Choroid plexus epithelial cell (primary cell): ENCODE data around the gene NLRP1.
A peak's percentile ranks its signal among the peaks of the same experiment; 100 is the strongest.

ENCODE experiments used
- DNase-seq: peaks from one replicate; pipeline ENCODE4 v3.0.0-alpha.2; 2010; ENCODE audit warnings: low read depth
- H3K4me3 ChIP-seq: 2 replicates; pipeline ENCODE4 v1.5.1; 2011; ENCODE audit warnings: low read depth, mild to moderate bottlenecking, control low read depth, low read length, moderate library complexity
- TF ChIP-seq, protein P1 (sequence below): conservative IDR thresholded peaks from 2 replicates; pipeline ENCODE4 v1.5.1; 2011; ENCODE audit warnings: low read depth, mild to moderate bottlenecking, control low read depth, inconsistent platforms, low read length, moderate library complexity

Gene NLRP1

DNA sequence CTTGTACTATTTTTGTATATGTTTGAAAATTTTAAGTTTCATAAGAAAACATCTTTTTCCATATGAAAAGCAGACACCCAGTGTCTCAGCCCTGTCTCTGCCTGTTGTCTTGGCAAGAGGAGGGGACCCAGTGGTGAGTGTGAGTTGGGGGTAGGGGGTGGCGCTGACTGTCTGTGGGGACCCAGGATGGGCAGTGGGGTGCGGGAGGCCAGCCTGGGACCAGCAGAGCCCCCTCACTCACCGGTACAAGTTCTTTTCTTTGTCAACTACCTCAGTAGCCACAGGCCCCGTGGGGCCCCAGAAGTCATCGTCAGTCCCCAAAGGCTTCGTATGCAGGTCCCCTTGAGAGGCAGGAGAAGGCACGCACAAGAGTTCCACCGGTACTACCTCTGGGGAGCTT lies 51.7 kb downstream of the NLRP1 start:
- TF ChIP-seq, protein P1, sequence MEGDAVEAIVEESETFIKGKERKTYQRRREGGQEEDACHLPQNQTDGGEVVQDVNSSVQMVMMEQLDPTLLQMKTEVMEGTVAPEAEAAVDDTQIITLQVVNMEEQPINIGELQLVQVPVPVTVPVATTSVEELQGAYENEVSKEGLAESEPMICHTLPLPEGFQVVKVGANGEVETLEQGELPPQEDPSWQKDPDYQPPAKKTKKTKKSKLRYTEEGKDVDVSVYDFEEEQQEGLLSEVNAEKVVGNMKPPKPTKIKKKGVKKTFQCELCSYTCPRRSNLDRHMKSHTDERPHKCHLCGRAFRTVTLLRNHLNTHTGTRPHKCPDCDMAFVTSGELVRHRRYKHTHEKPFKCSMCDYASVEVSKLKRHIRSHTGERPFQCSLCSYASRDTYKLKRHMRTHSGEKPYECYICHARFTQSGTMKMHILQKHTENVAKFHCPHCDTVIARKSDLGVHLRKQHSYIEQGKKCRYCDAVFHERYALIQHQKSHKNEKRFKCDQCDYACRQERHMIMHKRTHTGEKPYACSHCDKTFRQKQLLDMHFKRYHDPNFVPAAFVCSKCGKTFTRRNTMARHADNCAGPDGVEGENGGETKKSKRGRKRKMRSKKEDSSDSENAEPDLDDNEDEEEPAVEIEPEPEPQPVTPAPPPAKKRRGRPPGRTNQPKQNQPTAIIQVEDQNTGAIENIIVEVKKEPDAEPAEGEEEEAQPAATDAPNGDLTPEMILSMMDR = no peak
- no peak overlapping the region for H3K4me3 ChIP-seq

GRCh38 chr17:5531085-5531418 lies 53.3 kb downstream of the NLRP1 start:
- no peak for DNase-seq
- H3K4me3 ChIP-seq = no peak overlapping the region
- TF ChIP-seq, protein P1 = no peak

More for the DNA sequence above, 51.7 kb downstream of the NLRP1 start:
- DNase-seq = no peak

- no peak overlapping the region for H3K4me3 ChIP-seq
- TF ChIP-seq, protein P1 = no peak
- no peak for DNase-seq
Measured at GRCh38 chr17:5530265-5531084, 53.8 kb downstream of the NLRP1 start.

DNA sequence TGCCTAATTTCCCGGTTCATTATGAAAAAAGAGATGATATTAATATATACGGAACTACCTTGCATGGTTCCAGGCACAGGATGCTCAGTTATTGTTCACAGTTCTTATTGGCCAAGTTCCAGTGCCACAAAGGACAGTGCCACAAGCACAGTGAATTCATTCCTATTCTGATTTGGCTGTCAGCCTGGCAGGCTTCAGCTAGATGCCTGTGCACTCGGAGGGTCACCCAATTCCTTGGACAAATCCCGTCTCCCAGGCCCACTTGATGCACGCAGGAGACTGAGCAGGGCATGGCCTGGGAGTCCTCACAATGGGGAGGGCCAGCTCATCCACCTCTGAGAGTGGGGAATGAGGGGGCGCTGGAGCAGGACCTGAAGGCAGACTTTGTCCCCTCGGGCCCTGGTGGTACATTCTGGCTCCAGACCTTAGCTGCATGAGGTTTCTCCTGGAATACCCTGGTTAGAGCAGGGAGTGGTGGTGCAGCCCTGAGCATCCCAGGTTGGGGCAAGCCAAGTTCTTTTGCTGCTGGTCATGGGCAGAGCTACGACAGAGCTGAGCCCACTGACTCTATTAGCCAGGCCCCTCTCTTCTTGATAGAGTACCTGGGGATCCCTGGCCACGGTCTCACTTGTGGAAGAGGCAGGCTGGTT lies 56.6 kb downstream of the NLRP1 start:
- no peak for DNase-seq
- TF ChIP-seq, protein P1 = no peak
- no peak overlapping the region for H3K4me3 ChIP-seq

- TF ChIP-seq, protein P1 = no peak
- no peak overlapping the region for H3K4me3 ChIP-seq
- peak; percentile 86 for DNase-seq
Measured at GRCh38 chr17:5526821-5527598, 57.3 kb downstream of the NLRP1 start.

GRCh38 chr17:5523249-5523648 lies 61.1 kb downstream of the NLRP1 start:
- TF ChIP-seq, protein P1 = no peak
- H3K4me3 ChIP-seq = no peak overlapping the region
- DNase-seq = no peak
